DMS53 (cell line): ENCODE results near the gene MAD2L2.
A peak's percentile ranks its signal among the peaks of the same experiment; 100 is the strongest.

ENCODE experiments used
- DNase-seq: peaks from one replicate; lab custom pipeline; 2025; lab: John Stamatoyannopoulos, UW

The MAD2L2 gene

GRCh38 chr1:11653101-11653860, 27.7 kb downstream of the MAD2L2 start:
- peak; percentile 49 for DNase-seq

- no peak for DNase-seq
Measured at GRCh38 chr1:11652203-11652780, 28.7 kb downstream of the MAD2L2 start.

DNA sequence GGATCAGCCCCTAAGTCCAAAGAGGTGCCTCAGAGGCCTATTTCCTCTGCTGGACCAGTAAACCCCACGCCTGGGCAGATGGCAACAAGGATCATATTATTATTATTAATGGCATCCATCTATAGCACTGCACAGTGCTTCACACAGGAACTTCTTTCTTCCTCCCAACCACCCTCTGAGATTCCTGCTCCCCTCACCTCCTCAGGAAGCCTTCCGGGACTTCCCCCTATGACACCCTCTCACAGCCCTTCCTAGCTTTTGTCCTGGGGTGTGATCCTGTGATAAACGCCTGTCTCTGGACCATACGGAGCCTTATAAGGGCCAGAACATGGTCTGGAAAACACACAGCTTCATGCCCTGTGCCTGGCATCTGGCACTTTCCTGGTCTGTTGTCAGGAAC, 29.9 kb downstream of the MAD2L2 start:
- no peak for DNase-seq

GRCh38 chr1:11650331-11650991, 30.5 kb downstream of the MAD2L2 start:
- DNase-seq: peak; percentile 93

- DNase-seq: peak; percentile 61
Measured at GRCh38 chr1:11649624-11650330, 31.2 kb downstream of the MAD2L2 start.

DNA sequence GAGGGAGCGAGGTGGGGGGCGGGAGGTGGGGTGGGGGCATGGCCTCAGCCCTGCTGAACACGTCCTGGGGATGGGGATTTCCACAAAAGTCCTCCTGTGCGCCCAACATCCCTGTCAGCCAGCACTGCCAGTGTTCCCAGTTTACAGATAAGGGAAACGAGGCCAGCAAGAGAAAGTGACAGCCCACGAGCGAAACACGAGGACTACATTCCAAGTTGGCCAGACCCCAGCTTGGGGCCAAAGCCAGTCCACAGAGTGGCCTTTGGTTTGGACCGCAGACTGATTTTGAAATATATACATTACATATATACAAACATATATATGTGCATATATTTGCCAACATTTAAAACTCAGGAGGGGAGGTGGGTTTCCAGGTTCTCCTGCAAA, 31.7 kb downstream of the MAD2L2 start:
- peak; percentile 45 for DNase-seq

- DNase-seq: peak; percentile 56
Measured at GRCh38 chr1:11648732-11649158, 32.2 kb downstream of the MAD2L2 start.

DNA sequence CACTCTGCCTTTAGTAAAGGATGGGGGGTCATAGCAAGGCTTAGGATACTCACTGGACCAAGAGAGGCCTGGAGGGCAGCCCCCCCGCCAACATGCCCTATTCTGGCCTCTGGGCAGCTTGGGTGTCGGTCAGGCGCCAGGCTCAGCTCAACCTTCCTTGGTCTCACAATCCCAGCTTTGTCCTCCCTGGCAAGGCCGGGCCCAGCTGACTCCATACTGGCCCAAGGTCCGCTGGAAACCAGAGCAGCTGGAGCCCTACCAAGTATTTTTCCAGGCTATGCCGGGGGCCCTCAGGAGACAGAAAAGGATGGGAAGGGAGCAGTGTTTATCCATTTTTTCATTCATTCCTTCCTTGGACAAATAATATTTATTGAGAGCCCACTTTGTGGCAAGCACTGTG, 32.9 kb downstream of the MAD2L2 start:
- no peak for DNase-seq

GRCh38 chr1:11647333-11647732, 33.6 kb downstream of the MAD2L2 start:
- no peak for DNase-seq

- no peak for DNase-seq
Measured at GRCh38 chr1:11646317-11646716, 34.6 kb downstream of the MAD2L2 start.

DNA sequence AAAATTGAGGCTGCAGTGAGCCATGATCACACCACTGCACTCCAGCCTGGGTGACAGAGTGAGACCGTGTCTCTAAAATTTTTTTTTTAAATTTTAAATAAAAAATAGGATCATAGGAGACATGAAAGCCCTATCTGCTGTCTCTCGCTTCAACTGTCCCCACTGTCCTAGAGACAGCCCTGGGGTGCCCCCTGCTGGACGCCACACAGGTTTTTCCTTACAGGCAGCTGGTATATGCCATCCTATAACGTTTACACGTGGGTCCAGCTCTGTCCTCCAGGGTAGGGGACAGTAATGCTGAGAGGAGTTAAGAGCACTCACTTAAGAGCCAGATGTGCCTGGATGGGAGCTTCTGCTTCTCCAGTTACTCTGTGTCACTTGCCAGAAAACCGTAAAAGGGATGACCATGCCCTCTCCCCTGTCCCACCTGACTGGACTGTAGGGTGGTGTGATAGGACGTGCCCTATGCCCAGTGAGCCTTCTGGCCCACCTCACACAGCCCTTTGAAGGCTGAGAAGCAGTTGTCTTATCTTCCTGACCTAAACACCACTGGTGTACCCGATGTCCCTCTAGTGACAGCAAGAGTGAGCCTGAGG, 35.2 kb downstream of the MAD2L2 start:
- peak; percentile 91 for DNase-seq

- DNase-seq: no peak
Measured at GRCh38 chr1:11645270-11645669, 35.7 kb downstream of the MAD2L2 start.

DNA sequence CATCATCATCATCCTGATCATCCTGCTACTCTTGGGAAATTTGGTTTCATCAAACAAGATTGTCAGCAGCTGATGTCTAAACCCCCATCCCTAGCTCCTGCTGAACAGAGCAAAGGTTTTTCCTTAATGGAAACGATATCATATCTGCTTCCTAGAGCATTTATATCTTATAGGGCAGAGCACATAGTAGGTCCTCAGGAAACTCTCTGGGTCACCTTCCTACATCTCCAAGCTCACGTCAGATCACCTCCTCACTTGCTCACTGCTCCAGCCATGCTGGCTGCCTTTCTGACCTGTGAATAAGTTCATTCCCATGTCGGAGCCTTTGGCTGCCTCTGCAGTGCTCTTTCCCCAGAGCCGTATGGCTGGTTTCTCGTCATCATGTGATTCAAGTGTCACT, 37.2 kb downstream of the MAD2L2 start:
- peak; percentile 34 for DNase-seq

GRCh38 chr1:11642418-11643017, 38.4 kb downstream of the MAD2L2 start:
- DNase-seq: peak; percentile 70

DNA sequence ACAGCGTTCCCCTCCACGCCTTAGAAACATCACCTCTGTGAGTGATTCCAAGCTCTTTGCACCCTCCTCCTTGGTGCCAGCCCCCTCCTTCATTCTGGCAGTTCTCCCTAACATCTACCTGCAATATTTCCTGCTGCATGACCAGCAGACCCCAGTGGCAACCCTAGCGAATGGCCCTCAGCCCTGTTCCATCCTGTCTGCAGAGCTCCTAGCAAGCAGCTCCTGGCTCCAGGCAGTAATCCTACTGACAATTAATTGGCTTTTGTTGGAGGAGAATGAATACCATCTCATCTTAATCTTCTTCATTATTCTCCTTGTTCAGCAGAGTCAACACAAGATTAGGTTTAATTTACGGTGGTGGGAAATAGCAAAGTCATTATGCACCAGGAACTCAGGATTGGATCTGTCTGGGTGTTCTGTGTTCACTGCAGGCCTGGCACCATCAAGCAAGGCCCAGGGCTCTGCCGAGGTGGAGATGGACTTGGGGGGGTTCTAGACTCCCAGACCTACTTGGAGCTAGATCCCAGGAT, 39.1 kb downstream of the MAD2L2 start:
- no peak for DNase-seq

GRCh38 chr1:11640944-11641343, 40.0 kb downstream of the MAD2L2 start:
- no peak for DNase-seq

DNA sequence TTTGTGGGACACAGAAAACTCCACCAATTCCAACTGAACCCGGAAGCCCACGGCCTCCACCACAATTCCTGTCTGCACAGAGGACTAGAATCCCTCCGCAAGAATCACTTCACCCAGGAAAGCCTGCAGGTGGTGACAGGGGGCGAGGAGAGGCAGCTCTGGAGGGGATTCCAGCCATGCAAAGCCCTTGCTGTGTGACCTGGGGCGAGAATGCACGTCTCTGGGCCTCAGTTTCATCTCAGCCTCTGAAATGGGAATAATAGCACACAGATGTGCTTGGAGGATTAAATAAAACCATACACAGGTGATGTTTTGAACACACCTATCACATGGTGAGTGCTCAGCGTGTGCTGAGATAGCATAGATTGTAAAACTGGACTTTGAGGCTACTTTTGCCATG, 40.8 kb downstream of the MAD2L2 start:
- DNase-seq: no peak

DNA sequence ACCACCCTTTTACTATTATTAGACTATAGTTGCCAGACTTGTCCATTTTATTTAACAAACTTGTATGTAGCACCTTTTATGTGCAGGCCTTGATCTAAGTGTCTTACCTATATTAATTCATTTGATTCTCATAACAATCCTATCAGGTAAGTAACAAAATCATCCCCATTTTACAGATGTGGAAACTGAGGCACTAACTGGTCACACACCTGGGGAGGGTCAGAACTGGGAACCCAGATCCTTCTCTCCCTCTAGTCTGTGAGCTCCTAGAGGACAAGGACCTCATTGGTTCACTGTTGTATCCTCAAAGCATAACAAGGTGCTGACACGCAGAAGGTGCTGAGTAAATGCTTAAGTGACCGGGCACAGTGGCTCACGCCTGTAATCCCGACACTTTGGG, 41.6 kb downstream of the MAD2L2 start:
- no peak for DNase-seq

DNA sequence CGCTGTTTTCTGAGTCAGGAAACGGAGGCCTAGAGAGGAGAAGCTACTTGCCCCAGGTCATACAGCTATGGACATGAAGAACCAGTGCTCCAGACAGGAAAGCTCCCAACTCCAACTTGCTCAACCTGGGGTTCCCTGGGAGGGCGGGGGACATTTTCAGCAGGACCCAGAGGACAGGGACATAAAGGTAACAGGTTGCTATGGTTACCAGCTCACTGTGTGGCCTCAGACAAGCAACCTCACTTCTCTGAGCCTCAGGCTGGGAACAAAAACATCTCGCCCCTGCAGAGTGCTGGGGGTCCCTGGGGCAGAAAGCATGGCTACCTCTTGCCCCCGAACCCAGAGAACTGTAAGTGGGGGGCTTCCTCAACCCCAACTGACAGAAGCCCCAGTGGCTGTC, 42.8 kb downstream of the MAD2L2 start:
- no peak for DNase-seq

DNA sequence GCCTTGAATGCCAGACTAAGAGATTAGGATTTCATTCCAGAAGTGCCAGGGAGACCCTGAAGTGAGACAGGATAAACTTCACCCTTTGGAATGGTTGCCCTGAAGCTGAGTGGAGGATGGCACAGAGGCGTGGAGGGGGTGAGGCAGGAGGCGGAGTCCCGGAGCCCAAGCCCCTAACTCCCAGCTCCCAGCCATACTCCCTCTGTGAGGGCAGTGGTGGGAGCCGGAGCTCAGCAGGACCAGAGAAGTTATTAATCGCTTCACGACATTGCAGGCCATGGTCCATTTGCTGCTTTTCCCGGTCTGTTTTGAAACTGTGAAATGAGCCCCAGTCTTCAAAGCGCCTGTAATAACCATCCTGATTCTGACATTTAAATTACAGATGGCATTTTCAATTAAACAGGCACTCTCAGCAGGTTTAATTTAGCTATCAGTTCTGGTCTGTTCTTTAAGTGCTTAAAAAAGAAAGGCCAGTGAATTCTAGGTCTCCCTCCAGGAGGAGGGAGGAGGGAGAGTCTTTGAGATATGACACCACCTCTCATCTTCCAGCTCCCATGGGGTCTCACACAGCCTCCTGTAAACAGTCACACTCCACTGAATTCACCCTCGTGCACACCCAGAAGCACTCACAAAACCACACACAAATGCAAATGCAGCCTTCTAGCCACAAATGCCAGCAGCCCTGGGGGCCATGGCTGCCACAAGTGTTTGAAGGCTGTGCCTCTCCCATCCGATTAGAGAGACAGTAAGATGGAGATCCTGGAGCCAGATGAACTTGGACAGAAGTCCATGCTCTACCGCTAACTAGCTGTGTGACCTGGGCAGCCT, 46.4 kb downstream of the MAD2L2 start:
- no peak for DNase-seq
